Stimulated activated CD8-positive, alpha-beta memory T cell treated with anti-CD3 and anti-CD28 coated beads, Interleukin-4, amount 100 ng/mL, for 24 hours (primary cell): ENCODE results near the gene USP50.
"Not testable (repeated sequence)": the region's sequence is repeated elsewhere in the genome, so short reads cannot be mapped to it uniquely, and the experiment has no call there.

Experiments
- DNase-seq: peaks from one replicate; pipeline ENCODE4 v3.0.0-alpha.2; 2020; ENCODE audit warnings: low read depth

USP50 gene

DNA sequence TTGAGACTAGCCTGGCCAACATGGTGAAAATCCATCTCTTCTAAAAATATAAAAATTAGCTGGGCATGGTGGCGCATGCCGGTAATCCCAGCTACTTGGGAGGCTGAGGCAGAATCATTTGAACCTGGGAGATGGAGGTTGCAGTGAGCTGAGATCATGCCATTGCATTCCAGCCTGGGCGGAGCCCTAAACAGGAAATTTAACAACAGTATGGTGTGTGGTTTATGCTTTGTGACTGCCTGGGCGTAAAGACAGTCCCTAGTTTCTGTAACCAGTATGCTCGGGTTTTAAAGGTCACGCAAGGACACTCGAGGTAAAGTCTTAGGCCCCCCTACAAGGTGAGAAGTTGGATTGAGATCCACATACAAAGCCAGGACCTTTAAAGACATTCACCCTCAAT lies 43.3 kb downstream of the USP50 start:
- no peak for DNase-seq

DNA sequence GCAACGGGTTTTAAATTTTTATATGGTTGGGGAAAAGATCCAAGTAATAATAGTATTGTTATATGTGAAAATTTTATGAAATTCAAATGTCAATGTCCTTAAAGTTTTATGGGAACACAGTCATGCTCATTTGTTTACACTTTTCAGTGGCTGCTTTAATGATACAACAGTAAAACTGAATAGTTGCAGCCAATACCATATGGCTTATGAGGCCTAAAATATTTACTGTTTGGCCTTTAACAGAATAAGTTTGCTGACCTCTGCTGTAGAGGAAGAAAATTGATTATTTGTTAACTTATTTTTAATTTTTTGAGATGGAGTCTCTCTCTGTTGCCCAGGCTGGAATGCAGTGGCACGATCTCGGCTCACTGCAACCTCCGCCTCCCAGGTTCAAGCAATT lies 44.7 kb downstream of the USP50 start:
- no peak for DNase-seq

DNA sequence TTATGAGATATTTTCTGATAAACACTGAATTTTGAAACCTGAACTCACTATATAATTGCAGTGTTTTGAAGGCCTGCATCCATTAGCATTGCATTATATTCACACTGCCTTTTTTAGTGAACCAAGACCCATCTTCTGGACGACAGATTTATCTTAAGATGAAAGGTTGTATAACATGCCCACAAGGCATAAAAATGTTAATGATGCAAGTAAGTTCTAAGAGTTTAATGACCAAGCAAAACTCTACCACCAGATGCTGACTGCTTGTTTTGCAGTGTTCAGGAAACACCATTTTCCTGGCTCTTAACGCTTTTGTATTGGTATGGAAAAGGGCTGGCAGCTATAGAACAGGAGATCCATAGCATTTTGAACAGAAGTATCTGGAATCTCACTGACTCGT lies 46.1 kb downstream of the USP50 start:
- DNase-seq = no peak

GRCh38 chr15:50496692-50497091 lies 49.8 kb downstream of the USP50 start:
- no peak for DNase-seq

DNA sequence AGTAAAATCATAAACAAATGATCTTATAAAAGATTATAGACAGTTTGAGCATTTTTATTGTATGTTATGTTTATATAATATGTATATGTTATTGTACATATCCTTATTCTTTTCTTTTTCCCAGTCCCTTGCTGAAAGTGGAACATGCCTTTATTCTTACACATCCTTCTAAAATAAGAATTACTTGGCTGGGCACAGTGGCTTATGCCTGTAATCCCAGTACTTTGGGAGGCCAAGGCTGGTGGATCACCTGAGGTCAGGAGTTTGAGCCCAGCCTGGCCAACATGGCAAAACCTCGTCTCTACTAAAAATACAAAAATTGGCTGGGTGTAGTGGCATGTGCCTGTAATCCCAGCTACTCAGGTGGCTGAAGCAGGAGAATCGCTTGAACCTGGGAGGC lies 51.9 kb downstream of the USP50 start:
- DNase-seq = not testable (repeated sequence)

GRCh38 chr15:50493625-50494024 lies 52.8 kb downstream of the USP50 start:
- DNase-seq = no peak

DNA sequence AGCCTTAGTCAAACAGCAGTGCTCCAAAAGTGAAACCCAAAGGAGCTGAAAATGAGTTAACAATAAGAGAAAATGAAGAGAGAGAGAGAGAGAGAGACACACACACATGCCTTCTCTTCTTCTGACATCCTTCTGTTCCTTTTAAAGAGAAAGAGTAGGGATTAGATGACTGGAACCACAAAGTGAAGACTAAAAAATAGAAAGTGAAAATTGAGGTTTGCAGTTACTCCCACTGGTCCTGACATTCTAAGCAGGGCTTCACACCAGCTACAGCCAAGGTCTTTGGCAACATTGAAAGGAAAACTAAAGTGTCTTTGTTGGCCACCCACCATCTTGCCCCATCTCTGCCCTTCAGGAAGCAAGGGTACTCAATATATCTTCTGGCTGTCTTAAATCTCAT lies 59.2 kb downstream of the USP50 start:
- DNase-seq = no peak

DNA sequence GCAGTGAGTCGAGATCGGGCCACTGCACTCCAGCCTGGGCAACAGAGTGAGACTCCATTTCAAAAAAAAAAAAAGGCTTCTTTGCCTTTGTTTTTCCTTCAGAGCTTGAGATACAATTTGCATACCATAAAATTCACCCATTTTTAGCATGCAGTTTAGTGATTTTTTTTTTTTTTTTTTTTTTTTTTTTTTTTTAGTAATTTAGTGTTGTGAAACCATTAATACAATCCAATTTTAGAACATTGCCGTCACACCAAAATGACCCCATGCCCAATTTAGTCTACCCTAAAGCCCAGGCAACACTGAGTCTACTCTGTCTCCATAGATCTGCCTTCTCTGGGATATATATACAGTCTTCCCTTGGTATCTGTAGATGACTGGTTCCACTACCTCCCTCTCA lies 61.1 kb downstream of the USP50 start:
- no peak for DNase-seq

DNA sequence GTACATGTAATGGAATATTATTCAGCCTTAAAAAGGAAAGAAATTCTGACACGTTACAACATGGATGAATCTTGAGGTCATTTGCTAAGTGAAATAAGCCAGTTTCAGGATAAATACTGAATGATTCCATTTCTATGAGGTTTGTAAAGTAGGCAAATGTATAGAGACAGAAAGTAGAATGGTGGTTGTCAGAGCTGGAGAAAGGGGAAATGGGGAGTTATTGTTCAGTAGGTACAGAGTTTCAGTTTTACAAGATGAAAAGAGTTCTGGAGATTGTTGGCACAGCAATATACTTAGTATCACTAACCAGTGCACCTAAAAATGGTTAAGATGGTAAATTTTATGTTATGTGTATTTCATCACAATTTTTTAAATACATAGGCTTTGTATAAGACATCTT lies 61.7 kb downstream of the USP50 start:
- DNase-seq = no peak

DNA sequence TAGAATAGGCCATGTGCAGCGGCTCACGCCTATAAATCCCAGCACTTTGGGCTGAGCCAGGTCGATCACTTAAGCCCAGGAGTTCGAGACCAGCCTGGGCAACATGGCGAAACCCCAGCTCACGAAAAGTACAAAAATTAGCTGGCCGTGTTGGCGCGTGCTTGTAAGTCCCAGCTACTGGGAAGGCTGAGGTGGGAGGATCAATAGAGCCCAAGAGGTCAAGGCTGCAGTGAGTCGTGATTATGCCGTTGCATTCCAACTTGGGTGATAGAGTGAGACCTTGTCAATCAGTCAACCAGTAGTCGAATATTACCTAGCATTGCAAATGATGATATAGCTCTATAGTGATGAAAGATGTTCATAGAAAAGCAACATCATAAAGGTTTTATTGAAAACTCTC lies 70.3 kb downstream of the USP50 start:
- DNase-seq = no peak

GRCh38 chr15:50471072-50471471 lies 75.4 kb downstream of the USP50 start:
- DNase-seq = no peak

- DNase-seq = no peak
Observed at GRCh38 chr15:50463423-50464358, 82.8 kb downstream of the USP50 start.

DNA sequence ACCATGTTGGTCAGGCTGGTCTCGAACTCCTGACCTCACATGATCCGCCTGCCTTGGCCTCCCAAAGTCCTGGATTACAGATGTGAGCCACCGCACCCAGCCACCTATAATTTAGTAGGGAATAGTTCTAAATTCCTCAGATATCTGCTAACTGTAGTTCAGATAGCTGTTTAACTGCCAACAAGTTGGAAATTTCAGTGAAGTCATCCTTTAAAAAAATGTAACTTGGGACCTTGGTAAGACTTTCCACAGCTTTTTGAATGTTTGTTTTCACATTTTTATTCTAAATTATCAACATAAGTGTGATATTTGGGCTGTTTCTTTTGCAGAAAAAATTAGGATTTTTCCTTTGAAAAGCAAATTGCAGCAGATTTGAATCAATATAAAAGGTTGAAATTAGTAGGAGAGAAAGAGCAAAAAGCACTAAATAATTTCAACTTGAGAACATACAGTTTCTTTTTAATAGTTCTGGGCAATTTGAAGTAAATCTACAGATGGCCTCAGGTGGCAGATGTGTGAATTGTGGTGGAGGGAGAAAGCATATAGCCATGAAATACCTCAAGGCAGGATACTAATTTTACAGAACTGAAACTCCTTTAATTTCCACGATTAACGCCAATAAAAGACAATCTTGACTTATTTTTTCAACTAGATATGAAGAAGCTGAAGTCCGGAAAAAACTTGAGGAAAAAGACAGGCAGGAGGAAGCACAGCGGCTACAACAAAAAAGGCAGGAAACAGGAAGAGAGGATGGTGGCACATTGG lies 87.9 kb downstream of the USP50 start:
- no peak for DNase-seq

- no peak for DNase-seq
Observed at GRCh38 chr15:50452927-50453326, 93.5 kb downstream of the USP50 start.
